ENCODE data around the gene MXD3. TPM values are rescaled to one million over a fixed set of nuclear protein-coding genes. Genes with fewer than 3 reads are reported as not detected.

MXD3 gene
- total RNA-seq, 5 donors from 2014 or later (not counting 1 experiment from before 2014, with no cell fraction given), result 9.3 to 15.2 (median 12.4) TPM

GRCh38 chr5:177338251-177339106 is 26.8 kb upstream of the MXD3 start:
- no peak for ATAC-seq (replicated peaks in 1 of 4)
- Histone ChIP-seq H3K9me3 (no peaks in the 10 kb centered on the region), H3K36me3 (ENCODE audit: control insufficient read depth in 2 of 2, extremely low read depth in 1 of 2, insufficient read depth in 1 of 2, low read length in 1 of 2) (peaks cover 24 to 77% of the 10 kb centered on the region in 2 donors), H3K27me3 (replicated peaks in 1 of 2; ENCODE audit: control insufficient read depth in 2 of 2, extremely low read depth in 1 of 2, insufficient read depth in 2 of 2, low read length in 1 of 2) (no peaks in the 10 kb centered on the region), H3K4me1 (ENCODE audit: control insufficient read depth in 1 of 2, extremely low read depth in 1 of 2, insufficient read depth in 2 of 2, low read length in 2 of 2) (peaks cover 0 to 15% of the 10 kb centered on the region in 2 experiments), H3K27ac (ENCODE audit: low read length) (peak overlapping the region; percentile 21), H3K4me3 (ENCODE audit: control insufficient read depth in 1 of 2, extremely low read depth in 1 of 2, low read length in 1 of 2) (no peak overlapping the region)
- H3K9me3 Mint-ChIP-seq, result peaks cover 0 to 7% (median 0%) of the 10 kb centered on the region in 3 donors
- no peak overlapping the region for H3K27ac Mint-ChIP-seq
- WGBS (ENCODE audit: insufficient coverage), result 95% methylated on average over 9 of the region's 22 CpGs
- no peak for DNase-seq
- peaks cover 49% of the 10 kb centered on the region for H3K36me3 Mint-ChIP-seq
- no peak overlapping the region for H3K4me3 Mint-ChIP-seq
- no peaks in the 10 kb centered on the region for H3K27me3 Mint-ChIP-seq
- peaks cover 13 to 23% (median 23%) of the 10 kb centered on the region in 3 donors for H3K4me1 Mint-ChIP-seq
- ChIA-PET POLR2A (interaction anchor here in 1 of 2 donors (0.5 kb wide), 1 partner anchor 18 kb away, joined by 3 read pairs; no protein-coding TSS in a partner anchor), CTCF (interaction anchor here in 1 of 2 donors (0.6 kb wide), 1 partner anchor 160 kb away, joined by 3 read pairs; no protein-coding TSS in a partner anchor)

GRCh38 chr5:177336603-177337494 is 25.2 kb upstream of the MXD3 start:
- H3K4me3 Mint-ChIP-seq, result no peak overlapping the region
- no peaks in the 10 kb centered on the region for H3K27me3 Mint-ChIP-seq
- ATAC-seq (replicated peaks in 1 of 4), result no peak
- H3K36me3 Mint-ChIP-seq, result peaks cover 47% of the 10 kb centered on the region
- no peaks in the 10 kb centered on the region for H3K9me3 ChIP-seq
- H3K4me1 ChIP-seq (ENCODE audit: control insufficient read depth in 1 of 2, extremely low read depth in 1 of 2, insufficient read depth in 2 of 2, low read length in 2 of 2), result peaks cover 0 to 18% of the 10 kb centered on the region in 2 experiments
- ChIA-PET POLR2A (interaction anchor here in 1 of 2 donors (0.6 kb wide), 1 partner anchor 10 kb away, joined by 3 read pairs; no protein-coding TSS in a partner anchor), CTCF (no interaction called here)
- H3K36me3 ChIP-seq (ENCODE audit: control insufficient read depth in 2 of 2, extremely low read depth in 1 of 2, insufficient read depth in 1 of 2, low read length in 1 of 2), result peaks cover 34 to 84% of the 10 kb centered on the region in 2 donors
- no peak overlapping the region for H3K27ac Mint-ChIP-seq
- no peak overlapping the region for H3K4me3 ChIP-seq (ENCODE audit: control insufficient read depth in 1 of 2, extremely low read depth in 1 of 2, low read length in 1 of 2)
- 96% methylated on average over 31 of the region's 36 CpGs for WGBS (ENCODE audit: insufficient coverage)
- DNase-seq, result no peak
- peaks cover 0 to 7% (median 0%) of the 10 kb centered on the region in 3 donors for H3K9me3 Mint-ChIP-seq
- H3K27me3 ChIP-seq (replicated peaks in 1 of 2; ENCODE audit: control insufficient read depth in 2 of 2, extremely low read depth in 1 of 2, insufficient read depth in 2 of 2, low read length in 1 of 2), result no peaks in the 10 kb centered on the region
- H3K4me1 Mint-ChIP-seq, result peaks cover 10 to 21% (median 19%) of the 10 kb centered on the region in 3 donors
- no peak overlapping the region for H3K27ac ChIP-seq (ENCODE audit: low read length)

GRCh38 chr5:177336112-177336511 is 24.4 kb upstream of the MXD3 start:
- H3K27ac Mint-ChIP-seq, result no peak overlapping the region
- no peak overlapping the region for H3K4me3 Mint-ChIP-seq
- H3K36me3 Mint-ChIP-seq, result peaks cover 40% of the 10 kb centered on the region
- H3K9me3 Mint-ChIP-seq, result peaks cover 0 to 7% (median 0%) of the 10 kb centered on the region in 3 donors
- CTCF ChIA-PET, result no interaction called here
- POLR2A ChIA-PET, result no interaction called here
- Histone ChIP-seq H3K27me3 (replicated peaks in 1 of 2; ENCODE audit: control insufficient read depth in 2 of 2, extremely low read depth in 1 of 2, insufficient read depth in 2 of 2, low read length in 1 of 2) (no peaks in the 10 kb centered on the region), H3K4me1 (ENCODE audit: control insufficient read depth in 1 of 2, extremely low read depth in 1 of 2, insufficient read depth in 2 of 2, low read length in 2 of 2) (peaks cover 0 to 25% of the 10 kb centered on the region in 2 experiments), H3K9me3 (no peaks in the 10 kb centered on the region), H3K4me3 (ENCODE audit: control insufficient read depth in 1 of 2, extremely low read depth in 1 of 2, low read length in 1 of 2) (no peak overlapping the region), H3K36me3 (ENCODE audit: control insufficient read depth in 2 of 2, extremely low read depth in 1 of 2, insufficient read depth in 1 of 2, low read length in 1 of 2) (peaks cover 37 to 84% of the 10 kb centered on the region in 2 donors), H3K27ac (ENCODE audit: low read length) (no peak overlapping the region)
- H3K4me1 Mint-ChIP-seq, result peaks cover 10 to 20% (median 17%) of the 10 kb centered on the region in 3 donors
- no peaks in the 10 kb centered on the region for H3K27me3 Mint-ChIP-seq
- ATAC-seq (replicated peaks in 1 of 4), result peak in 3 of 4 experiments; percentile 41 to 62 (median 53)
- WGBS (ENCODE audit: insufficient coverage), result 72% methylated on average over 11 of the region's 12 CpGs
- peak in 1 of 35 experiments; percentile 32 for DNase-seq

- Histone ChIP-seq H3K4me1 (ENCODE audit: control insufficient read depth in 1 of 2, extremely low read depth in 1 of 2, insufficient read depth in 2 of 2, low read length in 2 of 2) (peaks cover 0 to 28% of the 10 kb centered on the region in 2 experiments), H3K27ac (ENCODE audit: low read length) (no peak overlapping the region), H3K27me3 (replicated peaks in 1 of 2; ENCODE audit: control insufficient read depth in 2 of 2, extremely low read depth in 1 of 2, insufficient read depth in 2 of 2, low read length in 1 of 2) (no peaks in the 10 kb centered on the region), H3K36me3 (ENCODE audit: control insufficient read depth in 2 of 2, extremely low read depth in 1 of 2, insufficient read depth in 1 of 2, low read length in 1 of 2) (peaks cover 37 to 85% of the 10 kb centered on the region in 2 donors), H3K4me3 (ENCODE audit: control insufficient read depth in 1 of 2, extremely low read depth in 1 of 2, low read length in 1 of 2) (no peak overlapping the region), H3K9me3 (no peaks in the 10 kb centered on the region)
- ChIA-PET POLR2A (no interaction called here), CTCF (no interaction called here)
- Mint-ChIP-seq H3K27me3 (no peaks in the 10 kb centered on the region), H3K36me3 (peaks cover 42% of the 10 kb centered on the region), H3K4me3 (no peak overlapping the region), H3K9me3 (peaks cover 0 to 7% (median 0%) of the 10 kb centered on the region in 3 donors), H3K27ac (no peak overlapping the region), H3K4me1 (peaks cover 10 to 20% (median 17%) of the 10 kb centered on the region in 3 donors)
- 98% methylated on average over 7 of the region's 7 CpGs for WGBS (ENCODE audit: insufficient coverage)
- DNase-seq (no peak), ATAC-seq (replicated peaks in 1 of 4) (no peak)
Measured at GRCh38 chr5:177335701-177336065, 24.0 kb upstream of the MXD3 start.

GRCh38 chr5:177334781-177335700 is 23.3 kb upstream of the MXD3 start:
- H3K27me3 Mint-ChIP-seq, result no peaks in the 10 kb centered on the region
- H3K4me1 Mint-ChIP-seq, result peaks cover 9 to 22% (median 15%) of the 10 kb centered on the region in 3 donors
- POLR2A ChIA-PET, result no interaction called here
- 95% methylated on average over 19 of the region's 21 CpGs for WGBS (ENCODE audit: insufficient coverage)
- peaks cover 0 to 28% of the 10 kb centered on the region in 2 experiments for H3K4me1 ChIP-seq (ENCODE audit: control insufficient read depth in 1 of 2, extremely low read depth in 1 of 2, insufficient read depth in 2 of 2, low read length in 2 of 2)
- H3K9me3 ChIP-seq, result no peaks in the 10 kb centered on the region
- CTCF ChIA-PET, result no interaction called here
- H3K4me3 ChIP-seq (ENCODE audit: control insufficient read depth in 1 of 2, extremely low read depth in 1 of 2, low read length in 1 of 2), result no peak overlapping the region
- peaks cover 47% of the 10 kb centered on the region for H3K36me3 Mint-ChIP-seq
- peaks cover 39 to 87% of the 10 kb centered on the region in 2 donors for H3K36me3 ChIP-seq (ENCODE audit: control insufficient read depth in 2 of 2, extremely low read depth in 1 of 2, insufficient read depth in 1 of 2, low read length in 1 of 2)
- no peak for ATAC-seq (replicated peaks in 1 of 4)
- DNase-seq, result no peak
- H3K9me3 Mint-ChIP-seq, result peaks cover 0 to 6% (median 0%) of the 10 kb centered on the region in 3 donors
- H3K27ac Mint-ChIP-seq, result no peak overlapping the region
- no peak overlapping the region for H3K4me3 Mint-ChIP-seq
- H3K27ac ChIP-seq (ENCODE audit: low read length), result no peak overlapping the region
- H3K27me3 ChIP-seq (replicated peaks in 1 of 2; ENCODE audit: control insufficient read depth in 2 of 2, extremely low read depth in 1 of 2, insufficient read depth in 2 of 2, low read length in 1 of 2), result no peaks in the 10 kb centered on the region
